ENCODE measurements around the gene HSPH1.

DNA sequence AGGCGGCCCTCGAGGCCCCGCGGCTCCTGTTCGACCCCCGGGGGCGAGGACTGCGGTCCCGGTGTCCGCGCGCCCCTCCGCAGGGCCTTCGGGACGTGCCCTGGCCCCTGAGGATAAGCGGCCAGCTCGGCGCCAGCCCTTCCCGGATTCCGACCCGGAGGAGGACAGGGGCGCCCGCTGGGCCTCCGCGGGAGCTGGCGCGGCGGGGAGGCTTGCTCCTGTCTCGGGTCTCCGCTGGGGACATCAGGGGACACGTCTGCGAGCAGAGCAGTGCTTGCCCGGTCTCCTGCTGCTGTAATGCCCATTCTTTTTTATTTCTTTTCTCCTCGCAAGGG, 38.9 kb upstream of the HSPH1 start:
- TF ChIP-seq, protein P1, sequence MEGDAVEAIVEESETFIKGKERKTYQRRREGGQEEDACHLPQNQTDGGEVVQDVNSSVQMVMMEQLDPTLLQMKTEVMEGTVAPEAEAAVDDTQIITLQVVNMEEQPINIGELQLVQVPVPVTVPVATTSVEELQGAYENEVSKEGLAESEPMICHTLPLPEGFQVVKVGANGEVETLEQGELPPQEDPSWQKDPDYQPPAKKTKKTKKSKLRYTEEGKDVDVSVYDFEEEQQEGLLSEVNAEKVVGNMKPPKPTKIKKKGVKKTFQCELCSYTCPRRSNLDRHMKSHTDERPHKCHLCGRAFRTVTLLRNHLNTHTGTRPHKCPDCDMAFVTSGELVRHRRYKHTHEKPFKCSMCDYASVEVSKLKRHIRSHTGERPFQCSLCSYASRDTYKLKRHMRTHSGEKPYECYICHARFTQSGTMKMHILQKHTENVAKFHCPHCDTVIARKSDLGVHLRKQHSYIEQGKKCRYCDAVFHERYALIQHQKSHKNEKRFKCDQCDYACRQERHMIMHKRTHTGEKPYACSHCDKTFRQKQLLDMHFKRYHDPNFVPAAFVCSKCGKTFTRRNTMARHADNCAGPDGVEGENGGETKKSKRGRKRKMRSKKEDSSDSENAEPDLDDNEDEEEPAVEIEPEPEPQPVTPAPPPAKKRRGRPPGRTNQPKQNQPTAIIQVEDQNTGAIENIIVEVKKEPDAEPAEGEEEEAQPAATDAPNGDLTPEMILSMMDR (IDR thresholded peaks at IDR 0.05): no peak
- TF ChIP-seq POLR2AphosphoS5 (IDR thresholded peaks at IDR 0.05): no peak
- no peak for TF ChIP-seq POLR2A (IDR thresholded peaks at IDR 0.05)
- no peak for TF ChIP-seq EP300 (IDR thresholded peaks at IDR 0.05)
